ENCODE measurements around the gene ADISSP. TPM values are rescaled to one million over a fixed set of nuclear protein-coding genes. Genes with fewer than 3 reads are reported as not detected.
A peak's percentile ranks its signal among the peaks of the same experiment; 100 is the strongest.
"Not testable (repeated sequence)": the region's sequence is repeated elsewhere in the genome, so short reads cannot be mapped to it uniquely, and the experiment has no call there.

ADISSP gene
- total RNA-seq, 2 experiments from 2014 or later, result 37.4 to 38.5 TPM

GRCh38 chr20:3797226-3797545 lies 29.6 kb upstream of the ADISSP start:
- Mint-ChIP-seq H3K36me3 (ENCODE audit: low read depth) (peaks cover 60% of the 10 kb centered on the region), H3K27ac (peak overlapping the region; percentile 95), H3K27me3 (ENCODE audit: low read depth) (no peaks in the 10 kb centered on the region), H3K4me3 (peak overlapping the region; percentile 92), H3K9me3 (ENCODE audit: insufficient read depth) (no peaks in the 10 kb centered on the region), H3K4me1 (ENCODE audit: low read depth) (peaks cover 45% of the 10 kb centered on the region)
- ATAC-seq (no peak), DNase-seq (no peak)
- POLR2A ChIA-PET, result interaction anchor here (3.1 kb wide), 1 partner anchor 21 kb away, joined by 44 read pairs; the partner anchor contains the start of gene AP5S1
- CTCF ChIA-PET, result no interaction called here

GRCh38 chr20:3796477-3797225 lies 29.1 kb upstream of the ADISSP start:
- peak overlapping the region; percentile 95 for H3K27ac Mint-ChIP-seq
- peak; percentile 1 for ATAC-seq
- POLR2A ChIA-PET, result interaction anchor here (1.1 to 3.1 kb wide), 4 partner anchors 10 to 22 kb away, joined by 5 to 44 read pairs (median 13); partner anchors contain the start of genes AP5S1 and CENPB
- H3K27me3 Mint-ChIP-seq (ENCODE audit: low read depth), result no peaks in the 10 kb centered on the region
- CTCF ChIA-PET, result interaction anchor here (1.3 to 2.6 kb wide), 3 partner anchors 10 to 23 kb away, joined by 4 to 29 read pairs (median 8); partner anchors contain the start of genes AP5S1 and CENPB
- no peak for DNase-seq
- peak overlapping the region; percentile 92 for H3K4me3 Mint-ChIP-seq
- peaks cover 45% of the 10 kb centered on the region for H3K4me1 Mint-ChIP-seq (ENCODE audit: low read depth)
- no peaks in the 10 kb centered on the region for H3K9me3 Mint-ChIP-seq (ENCODE audit: insufficient read depth)
- H3K36me3 Mint-ChIP-seq (ENCODE audit: low read depth), result peaks cover 55% of the 10 kb centered on the region

GRCh38 chr20:3795511-3796468 lies 28.2 kb upstream of the ADISSP start, which contains the start of gene CDC25B:
Gene CDC25B, plus strand, starts transcription at chr20:3796310. Its CDS starts 222 bp downstream, at chr20:3796532.
- Mint-ChIP-seq H3K27ac (peak within 1 kb of the TSS; percentile 98), H3K9me3 (ENCODE audit: insufficient read depth) (no peaks in the 10 kb centered on the region), H3K36me3 (ENCODE audit: low read depth) (peaks cover 46% of the 10 kb centered on the region), H3K4me1 (ENCODE audit: low read depth) (peaks cover 41% of the 10 kb centered on the region), H3K4me3 (peak within 1 kb of the TSS; percentile 93), H3K27me3 (ENCODE audit: low read depth) (no peaks in the 10 kb centered on the region)
- POLR2A ChIA-PET, result interaction anchor here (0.8 to 3.1 kb wide), 7 partner anchors 9 to 23 kb away, joined by 4 to 44 read pairs (median 7); partner anchors contain the start of genes AP5S1 and CENPB
- DNase-seq, result peak; percentile 97
- ATAC-seq, result peak; percentile 79
- CTCF ChIA-PET, result interaction anchor here (1.3 to 2.6 kb wide), 3 partner anchors 9 to 23 kb away, joined by 4 to 29 read pairs (median 8); partner anchors contain the start of genes AP5S1 and CENPB

- ChIA-PET POLR2A (interaction anchor here (0.6 to 3.1 kb wide), 5 partner anchors 8 to 24 kb away, joined by 3 to 44 read pairs (median 12); partner anchors contain the start of genes AP5S1 and CENPB), CTCF (interaction anchor here (0.5 to 2.6 kb wide), 5 partner anchors 8 to 837 kb away, joined by 3 to 29 read pairs (median 4); partner anchors contain the start of genes AP5S1 and CENPB)
- H3K9me3 Mint-ChIP-seq (ENCODE audit: insufficient read depth), result no peaks in the 10 kb centered on the region
- DNase-seq (no peak), ATAC-seq (no peak)
- H3K27ac Mint-ChIP-seq, result peak overlapping the region; percentile 98
- peak overlapping the region; percentile 93 for H3K4me3 Mint-ChIP-seq
- H3K27me3 Mint-ChIP-seq (ENCODE audit: low read depth), result no peaks in the 10 kb centered on the region
- H3K36me3 Mint-ChIP-seq (ENCODE audit: low read depth), result peaks cover 37% of the 10 kb centered on the region
- H3K4me1 Mint-ChIP-seq (ENCODE audit: low read depth), result peaks cover 33% of the 10 kb centered on the region
Observed at GRCh38 chr20:3794701-3795420, 27.3 kb upstream of the ADISSP start.

- Mint-ChIP-seq H3K4me1 (ENCODE audit: low read depth) (peaks cover 26% of the 10 kb centered on the region), H3K36me3 (ENCODE audit: low read depth) (peaks cover 30% of the 10 kb centered on the region), H3K4me3 (peak overlapping the region; percentile 49)
- H3K27ac Mint-ChIP-seq; DNase-seq; H3K9me3 Mint-ChIP-seq (ENCODE audit: insufficient read depth); ATAC-seq; H3K27me3 Mint-ChIP-seq (ENCODE audit: low read depth): not testable (repeated sequence)
- ChIA-PET CTCF (interaction anchor here (2.6 kb wide), 2 partner anchors 7 to 25 kb away, joined by 8 to 29 read pairs; partner anchors contain the start of genes AP5S1 and CENPB), POLR2A (interaction anchor here (2.1 kb wide), 1 partner anchor 8 kb away, joined by 12 read pairs; the partner anchor contains the start of gene CENPB)
Observed at GRCh38 chr20:3794168-3794567, 26.6 kb upstream of the ADISSP start.

GRCh38 chr20:3789201-3789600 lies 21.6 kb upstream of the ADISSP start:
- ChIA-PET POLR2A (interaction anchor here (4.5 kb wide), 1 partner anchor 32 kb away, joined by 44 read pairs; the partner anchor contains the start of gene AP5S1), CTCF (interaction anchor here (2.8 to 9.6 kb wide), 2 partner anchors 29 to 67 kb away, joined by 20 to 126 read pairs; partner anchors contain the start of gene AP5S1)
- ATAC-seq; H3K36me3 Mint-ChIP-seq (ENCODE audit: low read depth); H3K27ac Mint-ChIP-seq; H3K27me3 Mint-ChIP-seq (ENCODE audit: low read depth); H3K4me3 Mint-ChIP-seq; H3K9me3 Mint-ChIP-seq (ENCODE audit: insufficient read depth); DNase-seq: not testable (repeated sequence)
- H3K4me1 Mint-ChIP-seq (ENCODE audit: low read depth), result peaks cover 35% of the 10 kb centered on the region

GRCh38 chr20:3788685-3789155 lies 21.2 kb upstream of the ADISSP start:
- H3K27ac Mint-ChIP-seq, result no peak overlapping the region

GRCh38 chr20:3787324-3788014 lies 19.9 kb upstream of the ADISSP start:
- H3K27ac Mint-ChIP-seq, result no peak overlapping the region

More at GRCh38 chr20:3788685-3789155, 21.2 kb upstream of the ADISSP start:
- Mint-ChIP-seq H3K4me1 (ENCODE audit: low read depth) (peaks cover 36% of the 10 kb centered on the region), H3K27me3 (ENCODE audit: low read depth) (no peaks in the 10 kb centered on the region), H3K4me3 (peak overlapping the region; percentile 4), H3K9me3 (ENCODE audit: insufficient read depth) (no peaks in the 10 kb centered on the region), H3K36me3 (ENCODE audit: low read depth) (peaks cover 8% of the 10 kb centered on the region)
- no peak for ATAC-seq
- DNase-seq, result no peak
- POLR2A ChIA-PET, result interaction anchor here (4.5 kb wide), 1 partner anchor 32 kb away, joined by 44 read pairs; the partner anchor contains the start of gene AP5S1
- CTCF ChIA-PET, result interaction anchor here (1.6 to 9.6 kb wide), 3 partner anchors 30 to 97 kb away, joined by 4 to 126 read pairs (median 20); partner anchors contain the start of gene AP5S1

GRCh38 chr20:3786665-3787323 lies 19.2 kb upstream of the ADISSP start, which contains the start of gene CENPB:
Gene CENPB, minus strand, starts transcription at chr20:3786740. Its CDS starts 257 bp downstream, at chr20:3786483.
- CTCF ChIA-PET, result interaction anchor here (0.5 to 9.6 kb wide), 26 partner anchors 8 to 299 kb away, joined by 3 to 126 read pairs (median 3); partner anchors contain the start of genes ADISSP, AP5S1 and CDC25B
- peak within 1 kb of the TSS; percentile 81 for H3K4me3 Mint-ChIP-seq
- ATAC-seq (peak; percentile 94), DNase-seq (peak; percentile 91)
- no peaks in the 10 kb centered on the region for H3K9me3 Mint-ChIP-seq (ENCODE audit: insufficient read depth)
- H3K27ac Mint-ChIP-seq, result peak within 1 kb of the TSS; percentile 85
- POLR2A ChIA-PET, result interaction anchor here (0.6 to 4.5 kb wide), 12 partner anchors 8 to 94 kb away, joined by 3 to 44 read pairs (median 4); partner anchors contain the start of genes ADISSP, AP5S1 and CDC25B
- peaks cover 45% of the 10 kb centered on the region for H3K4me1 Mint-ChIP-seq (ENCODE audit: low read depth)
- peaks cover 17% of the 10 kb centered on the region for H3K36me3 Mint-ChIP-seq (ENCODE audit: low read depth)
- no peaks in the 10 kb centered on the region for H3K27me3 Mint-ChIP-seq (ENCODE audit: low read depth)

More at GRCh38 chr20:3787324-3788014, 19.9 kb upstream of the ADISSP start:
- no peaks in the 10 kb centered on the region for H3K27me3 Mint-ChIP-seq (ENCODE audit: low read depth)
- no peak for DNase-seq
- ChIA-PET POLR2A (interaction anchor here (0.7 to 4.5 kb wide), 4 partner anchors 8 to 94 kb away, joined by 3 to 44 read pairs (median 8); partner anchors contain the start of genes AP5S1 and CDC25B), CTCF (interaction anchor here (0.8 to 9.6 kb wide), 14 partner anchors 8 to 298 kb away, joined by 3 to 126 read pairs (median 4); partner anchors contain the start of genes ADISSP, AP5S1 and CDC25B)
- H3K4me3 Mint-ChIP-seq, result peak overlapping the region; percentile 72
- H3K9me3 Mint-ChIP-seq (ENCODE audit: insufficient read depth), result no peaks in the 10 kb centered on the region
- H3K4me1 Mint-ChIP-seq (ENCODE audit: low read depth), result peaks cover 45% of the 10 kb centered on the region
- ATAC-seq, result no peak
- H3K36me3 Mint-ChIP-seq (ENCODE audit: low read depth), result peaks cover 16% of the 10 kb centered on the region
